HG03060 (cell line): ENCODE measurements around the gene UMAD1.
"Not testable (repeated sequence)": the region's sequence is repeated elsewhere in the genome, so short reads cannot be mapped to it uniquely, and the experiment has no call there.

Experiments
- ATAC-seq: cut with Tn5 transposase; IDR thresholded peaks from one replicate; pipeline ENCODE4 v1.9.1; 2021; ENCODE audit warnings: low read depth, moderate number of reproducible peaks; ENCODE audit not compliant: unreplicated experiment

Gene UMAD1

GRCh38 chr7:7651479-7651878 is 10.9 kb downstream of the UMAD1 start:
- no peak for ATAC-seq

DNA sequence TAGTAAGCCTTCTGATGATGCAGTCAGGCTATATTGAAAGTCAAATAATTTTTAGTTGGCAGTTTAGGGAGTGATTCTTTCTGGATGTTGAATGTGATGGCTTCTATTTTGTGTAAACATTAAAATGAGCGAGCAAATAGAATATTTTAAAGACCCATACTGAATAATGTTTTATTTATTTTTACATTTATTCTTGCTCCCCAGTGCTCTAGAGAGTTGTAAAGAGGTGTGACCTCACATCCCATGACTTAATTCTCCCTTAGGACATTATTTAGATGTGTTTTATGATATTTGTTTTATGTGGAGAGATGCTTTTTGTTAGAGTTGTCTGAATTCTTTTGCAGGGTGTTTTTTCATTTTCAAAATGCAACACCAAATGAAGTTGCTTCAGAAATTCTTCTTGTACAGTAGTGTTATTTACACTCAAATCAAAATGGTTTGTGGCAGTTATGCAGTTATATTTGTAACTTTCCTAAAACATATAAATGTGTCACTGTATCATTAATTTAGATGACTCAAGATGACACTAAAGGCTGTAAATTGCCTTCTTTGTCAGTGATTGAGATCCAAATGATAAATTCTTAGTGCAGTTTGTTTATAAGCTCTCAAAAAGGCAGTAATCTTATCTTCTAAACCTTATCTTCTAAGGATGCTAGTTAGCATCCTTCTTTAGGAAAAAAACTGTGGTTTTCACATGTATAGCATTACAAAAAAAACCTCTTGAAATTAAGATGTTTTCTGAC is 12.4 kb downstream of the UMAD1 start:
- no peak for ATAC-seq

DNA sequence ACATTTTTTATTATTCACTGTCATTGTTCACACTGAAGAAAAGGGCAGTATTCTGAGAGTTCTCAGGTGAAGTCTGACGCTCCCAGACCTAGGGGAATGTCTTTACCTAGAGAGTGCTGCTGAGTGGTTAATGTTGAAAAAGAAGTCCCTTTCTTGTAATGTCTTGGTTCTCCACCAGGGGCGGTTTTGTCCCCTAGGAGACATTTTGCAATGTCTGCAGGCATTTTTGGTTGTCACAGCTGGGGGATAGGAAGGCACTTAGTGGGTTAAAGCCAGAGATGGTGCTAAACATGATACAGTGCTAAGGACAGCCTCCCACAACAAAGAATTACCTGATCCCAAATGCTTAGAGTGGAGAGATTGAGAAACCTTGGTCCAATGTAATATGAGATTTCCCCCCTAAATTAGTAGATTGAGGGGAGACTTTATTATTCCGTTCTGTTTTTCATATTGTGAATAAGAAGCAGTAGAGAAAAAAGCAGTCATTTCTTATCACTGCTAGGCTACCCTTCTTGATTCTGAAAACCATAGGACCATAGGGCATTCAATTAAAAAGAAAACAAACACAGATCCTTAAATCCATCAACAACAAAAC is 13.1 kb downstream of the UMAD1 start:
- no peak for ATAC-seq

GRCh38 chr7:7654964-7655715 is 14.6 kb downstream of the UMAD1 start:
- ATAC-seq = no peak

DNA sequence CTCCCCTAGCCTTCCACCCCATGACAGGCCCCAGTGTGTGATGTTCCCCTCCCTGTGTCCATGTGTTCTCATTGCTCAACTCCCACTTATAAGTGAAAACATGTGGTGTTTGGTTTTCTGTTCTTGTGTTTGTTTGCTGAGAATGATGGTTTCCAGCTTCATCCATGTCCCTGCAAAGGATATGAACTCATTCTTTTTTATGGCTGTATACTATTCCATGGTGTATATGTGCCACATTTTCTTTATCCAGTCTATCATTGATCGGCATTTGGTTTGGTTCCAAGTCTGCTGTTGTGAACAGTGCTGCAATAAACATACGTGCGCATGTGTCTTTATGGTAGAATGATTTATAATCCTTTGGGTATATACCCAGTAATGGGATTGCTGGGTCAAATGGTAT is 15.9 kb downstream of the UMAD1 start:
- ATAC-seq = not testable (repeated sequence)

- no peak for ATAC-seq
Observed at GRCh38 chr7:7662527-7662926, 22.0 kb downstream of the UMAD1 start.

DNA sequence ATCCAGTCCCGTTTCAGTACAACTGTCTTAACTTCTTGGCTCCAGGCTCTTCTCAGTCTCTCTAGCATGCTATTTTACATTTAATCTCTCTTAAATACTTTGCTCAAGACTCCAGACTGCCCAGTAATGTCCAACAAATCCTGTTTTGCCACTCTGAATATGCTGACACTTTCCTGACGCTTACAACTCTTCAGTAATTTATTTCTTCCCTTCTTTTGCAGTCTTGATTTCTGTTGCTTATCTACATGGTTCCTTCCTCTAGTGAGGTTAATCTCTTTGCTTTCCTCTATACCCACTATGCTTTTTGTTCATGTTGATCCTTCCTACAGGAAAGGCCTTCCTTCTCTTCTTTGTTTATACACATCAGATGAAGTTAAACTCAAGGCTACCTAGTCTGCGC is 23.7 kb downstream of the UMAD1 start:
- ATAC-seq = no peak

- ATAC-seq = no peak
Observed at GRCh38 chr7:7665031-7665430, 24.5 kb downstream of the UMAD1 start.

- no peak for ATAC-seq
Observed at GRCh38 chr7:7667187-7667586, 26.6 kb downstream of the UMAD1 start.

- no peak for ATAC-seq
Observed at GRCh38 chr7:7668706-7669105, 28.2 kb downstream of the UMAD1 start.

DNA sequence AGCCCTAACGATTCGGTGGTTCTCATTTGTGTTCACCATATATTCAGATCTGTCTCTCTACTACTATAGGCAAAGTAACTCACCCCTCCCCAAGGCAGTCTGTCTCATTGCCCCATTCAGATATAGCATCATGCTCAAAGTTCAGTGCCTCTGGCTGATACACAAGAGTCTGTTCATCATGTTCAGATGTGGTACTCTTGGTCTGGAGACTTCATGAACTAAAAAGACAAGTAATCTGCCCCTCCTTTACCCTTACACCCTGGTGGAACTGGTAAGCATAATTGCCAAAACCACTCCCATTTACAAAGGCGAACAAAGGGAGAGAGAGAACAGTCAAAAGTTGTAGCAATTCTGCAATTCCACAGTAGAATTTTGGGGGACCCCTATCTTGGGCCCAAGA is 29.9 kb downstream of the UMAD1 start:
- no peak for ATAC-seq

DNA sequence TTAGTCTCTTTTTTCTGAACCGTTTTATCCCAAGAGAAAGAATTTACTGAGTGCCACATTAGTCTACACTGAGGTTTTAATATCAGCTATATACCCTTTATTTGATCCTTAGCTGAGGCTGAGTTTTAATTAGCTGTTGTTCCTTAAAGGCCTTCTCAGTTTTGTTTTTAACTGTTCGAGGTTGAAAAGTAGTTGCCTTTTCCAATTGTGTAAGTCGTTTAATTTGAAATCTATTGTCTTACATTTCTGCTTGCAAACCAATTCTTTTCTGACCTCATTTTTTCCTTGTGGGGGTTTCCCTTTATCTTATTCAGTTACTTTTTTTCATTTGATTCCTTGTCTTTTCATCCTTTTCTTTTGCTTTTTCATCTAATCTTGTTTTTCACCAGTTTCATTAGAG is 30.8 kb downstream of the UMAD1 start:
- ATAC-seq = no peak

DNA sequence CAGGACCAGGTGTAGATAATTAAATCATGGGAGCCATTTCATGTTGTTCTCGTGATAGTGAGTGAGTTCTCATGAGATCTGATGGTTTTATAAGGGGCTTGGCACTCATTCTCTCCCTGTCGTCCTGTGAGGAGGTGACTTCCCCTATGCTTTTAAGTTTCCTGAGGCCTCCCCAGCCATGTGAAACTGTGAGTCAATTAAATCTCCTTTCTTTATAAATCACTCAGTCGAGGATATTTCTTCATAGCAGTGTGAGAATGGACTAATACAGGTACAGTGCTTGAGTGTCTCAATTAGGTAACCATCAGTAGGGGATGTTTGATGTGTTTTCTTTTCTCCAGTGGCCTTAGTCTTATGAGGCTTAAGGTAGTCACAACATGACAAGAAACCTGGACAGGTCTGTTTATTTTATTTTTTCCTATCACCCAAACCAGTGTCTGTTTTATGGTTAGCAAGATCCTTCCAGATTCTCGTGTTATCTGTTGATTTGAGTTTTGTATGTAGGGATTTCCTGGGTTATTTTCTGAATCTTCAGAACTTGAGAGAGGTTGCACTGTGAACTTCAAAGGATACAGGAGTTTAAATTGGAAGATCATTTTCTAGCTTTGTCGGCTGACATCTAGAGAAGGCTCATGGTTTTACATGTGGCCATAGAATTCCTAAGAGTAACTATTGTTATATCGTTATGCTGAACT is 32.1 kb downstream of the UMAD1 start:
- ATAC-seq = no peak

GRCh38 chr7:7673240-7673550 is 32.6 kb downstream of the UMAD1 start:
- no peak for ATAC-seq

GRCh38 chr7:7675686-7676085 is 35.1 kb downstream of the UMAD1 start:
- no peak for ATAC-seq

GRCh38 chr7:7679640-7680039 is 39.1 kb downstream of the UMAD1 start:
- not testable (repeated sequence) for ATAC-seq

DNA sequence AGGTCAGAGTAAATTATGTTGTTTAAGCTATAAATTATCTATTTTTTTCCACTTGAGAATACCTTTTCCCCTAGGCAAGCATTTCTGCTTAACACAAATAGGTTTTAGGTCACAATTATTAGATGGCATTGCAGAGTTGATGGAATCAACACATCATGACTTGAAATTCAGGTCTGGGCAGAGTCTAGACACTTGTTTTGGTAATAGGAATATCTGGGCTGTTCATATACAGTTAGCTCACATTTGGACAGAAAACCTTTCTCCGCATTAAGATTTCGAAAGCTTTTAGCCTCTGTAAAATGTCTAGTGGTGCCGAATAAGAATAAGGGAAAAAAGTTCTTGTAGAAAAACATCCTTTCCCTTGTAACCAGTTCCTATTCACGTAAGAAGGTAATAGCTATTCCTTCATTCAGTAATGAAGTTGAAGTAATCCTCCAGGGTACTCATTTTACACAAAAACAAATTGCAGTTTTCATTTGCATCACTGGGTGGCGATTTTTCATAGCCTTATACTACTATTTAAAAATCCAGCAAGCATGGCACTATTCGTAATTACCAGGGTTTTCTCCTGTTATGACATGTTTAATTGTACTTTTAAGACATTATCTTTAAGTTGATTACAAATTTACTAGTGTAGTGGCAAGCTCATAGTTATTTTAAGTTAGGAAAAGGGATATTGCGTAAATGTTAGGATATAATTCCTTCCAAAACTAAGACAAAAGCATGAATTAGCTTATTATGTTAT is 40.8 kb downstream of the UMAD1 start:
- ATAC-seq = peak; percentile 47

DNA sequence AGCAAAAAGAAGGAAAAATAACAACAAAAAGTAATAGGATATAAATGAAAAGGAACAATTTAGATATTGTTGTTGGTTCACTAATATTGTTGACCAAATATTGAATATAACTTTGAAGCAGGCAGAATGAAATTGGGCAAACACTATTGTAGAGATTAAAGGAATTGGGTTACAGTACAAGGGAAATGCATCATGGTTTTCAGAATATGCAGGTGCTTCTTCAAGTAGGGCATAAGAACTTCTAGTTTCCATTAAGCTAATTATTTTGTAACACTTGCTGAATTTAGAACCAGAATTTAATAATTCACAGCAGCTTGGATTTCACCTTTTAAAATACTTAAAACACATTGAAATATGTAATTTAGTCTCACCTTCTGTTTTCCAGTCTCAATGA is 41.4 kb downstream of the UMAD1 start:
- no peak for ATAC-seq

- no peak for ATAC-seq
Observed at GRCh38 chr7:7682861-7683260, 42.3 kb downstream of the UMAD1 start.

DNA sequence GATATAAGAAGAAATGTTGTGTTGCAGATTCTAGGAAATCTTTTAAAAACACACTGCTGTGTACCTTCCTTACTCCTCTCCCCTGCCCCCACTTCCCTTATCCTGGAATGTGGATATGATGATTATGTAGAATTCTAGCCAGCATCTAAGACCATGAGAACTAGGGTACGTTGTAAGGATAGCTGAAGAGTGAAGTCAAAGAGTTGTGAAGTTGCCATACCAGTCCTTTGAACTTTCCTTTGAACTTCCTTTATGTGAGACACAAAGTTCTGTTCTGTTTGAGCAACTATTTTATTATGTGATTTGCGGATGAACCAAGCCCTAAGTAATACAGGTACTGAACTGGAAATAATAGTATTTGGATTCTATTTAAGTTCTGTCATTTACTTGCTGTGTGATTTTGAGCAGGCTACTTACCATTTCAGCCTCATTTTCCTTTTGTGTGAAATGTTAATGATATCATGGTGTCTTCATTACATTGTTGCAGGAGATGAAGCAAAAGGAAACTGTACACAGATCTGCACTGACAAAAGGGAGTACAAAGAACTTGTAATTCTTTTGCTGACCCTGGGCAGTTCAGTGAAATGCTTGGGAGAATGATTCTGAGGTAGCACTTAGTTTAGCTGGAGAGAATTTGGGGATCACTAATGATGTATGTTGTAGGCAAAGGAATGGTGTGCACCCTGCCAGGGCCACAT is 46.4 kb downstream of the UMAD1 start:
- no peak for ATAC-seq
